Measurements from ENCODE around the gene CCAR1. TPM values are rescaled to one million over a fixed set of nuclear protein-coding genes. Genes with fewer than 3 reads are reported as not detected.

Gene CCAR1
- polyA plus RNA-seq, 2 of the 4 experiments (the other 2 are of a cell fraction), result 98.8 to 107 TPM

DNA sequence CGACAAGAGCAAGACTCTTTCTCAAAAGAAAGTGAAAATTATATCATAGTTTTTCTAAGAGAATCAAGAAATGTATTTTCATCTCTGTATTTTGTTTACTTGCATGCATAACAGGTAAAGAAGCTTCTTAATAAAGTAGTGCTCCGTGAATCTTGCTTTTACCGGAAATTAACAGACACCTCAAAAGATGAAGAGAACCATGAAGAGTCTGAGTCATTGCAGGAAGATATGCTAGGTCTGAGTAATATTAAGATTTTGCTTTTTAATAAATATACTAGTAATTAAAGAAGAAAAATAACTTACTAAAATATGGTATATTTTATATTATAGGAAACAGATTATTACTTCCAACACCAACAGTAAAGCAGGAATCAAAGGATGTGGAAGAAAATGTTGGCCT lies 66.8 kb downstream of the CCAR1 start (continued):
- TF ChIP-seq ZNF302 (CRISPR knock-in tag; IDR thresholded peaks at IDR 0.05), result no peak
- TF ChIP-seq CEBPB (IDR thresholded peaks at IDR 0.05), result no peak
- TF ChIP-seq JUNB (IDR thresholded peaks at IDR 0.05), result no peak

DNA sequence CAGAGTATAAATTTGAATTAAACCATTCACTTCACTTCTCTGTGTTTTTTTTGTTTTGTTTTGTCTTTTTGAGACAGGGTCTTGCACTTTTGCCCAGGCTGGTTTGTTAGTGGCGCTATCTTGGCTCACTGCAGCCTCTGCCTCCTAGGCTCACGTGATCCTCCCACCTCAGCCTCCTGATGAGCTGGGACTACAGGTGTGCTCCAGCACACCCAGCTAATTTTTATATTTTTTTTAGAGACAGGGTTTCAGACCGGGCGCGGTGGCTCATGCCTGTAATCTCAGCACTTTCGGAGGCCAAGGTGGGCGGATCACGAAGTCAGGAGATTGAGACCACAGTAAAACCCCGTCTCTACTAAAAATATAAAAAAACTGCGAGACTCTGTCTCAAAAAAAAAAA lies 69.4 kb downstream of the CCAR1 start:
- POLR2A ChIA-PET, result no interaction called here
- FAIRE-seq (no peak), ATAC-seq (no peak), DNase-seq (ENCODE audit: low read depth in 1 of 2, low spot score in 1 of 2) (no peak)
- Histone ChIP-seq H3K9me3 (no peaks in the 10 kb centered on the region), H3K27ac (no peak overlapping the region), H3K4me2 (no peak overlapping the region), H3K4me3 (no peak overlapping the region), H3K4me1 (no peaks in the 10 kb centered on the region)
- WGBS (ENCODE audit: missing lambda C conversion rate), result 93% methylated on average over 10 of the region's 10 CpGs
- TF ChIP-seq GATA3 (IDR thresholded peaks at IDR 0.05; ENCODE audit: borderline replicate concordance) (no peak), JUN (IDR thresholded peaks at IDR 0.05) (no peak), EHF (CRISPR knock-in tag; IDR thresholded peaks at IDR 0.05) (no peak), ZFP36 (IDR thresholded peaks at IDR 0.05; ENCODE audit: borderline replicate concordance, partially characterized antibody) (no peak), HOXA7 (CRISPR knock-in tag; IDR thresholded peaks at IDR 0.05) (no peak), KDM5A (IDR thresholded peaks at IDR 0.05) (no peak), ZSCAN20 (CRISPR knock-in tag; IDR thresholded peaks at IDR 0.05) (no peak)
- TF ChIP-seq, protein P1, sequence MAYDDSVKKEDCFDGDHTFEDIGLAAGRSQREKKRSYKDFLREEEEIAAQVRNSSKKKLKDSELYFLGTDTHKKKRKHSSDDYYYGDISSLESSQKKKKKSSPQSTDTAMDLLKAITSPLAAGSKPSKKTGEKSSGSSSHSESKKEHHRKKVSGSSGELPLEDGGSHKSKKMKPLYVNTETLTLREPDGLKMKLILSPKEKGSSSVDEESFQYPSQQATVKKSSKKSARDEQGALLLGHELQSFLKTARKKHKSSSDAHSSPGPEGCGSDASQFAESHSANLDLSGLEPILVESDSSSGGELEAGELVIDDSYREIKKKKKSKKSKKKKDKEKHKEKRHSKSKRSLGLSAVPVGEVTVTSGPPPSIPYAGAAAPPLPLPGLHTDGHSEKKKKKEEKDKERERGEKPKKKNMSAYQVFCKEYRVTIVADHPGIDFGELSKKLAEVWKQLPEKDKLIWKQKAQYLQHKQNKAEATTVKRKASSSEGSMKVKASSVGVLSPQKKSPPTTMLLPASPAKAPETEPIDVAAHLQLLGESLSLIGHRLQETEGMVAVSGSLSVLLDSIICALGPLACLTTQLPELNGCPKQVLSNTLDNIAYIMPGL (CRISPR knock-in tag; IDR thresholded peaks at IDR 0.05; ENCODE audit: borderline replicate concordance), result no peak
- CTCF ChIA-PET, result interaction anchor here (0.8 to 1.0 kb wide), 2 partner anchors 37 to 107 kb away, joined by 3 to 4 read pairs; partner anchors contain the start of gene STOX1

DNA sequence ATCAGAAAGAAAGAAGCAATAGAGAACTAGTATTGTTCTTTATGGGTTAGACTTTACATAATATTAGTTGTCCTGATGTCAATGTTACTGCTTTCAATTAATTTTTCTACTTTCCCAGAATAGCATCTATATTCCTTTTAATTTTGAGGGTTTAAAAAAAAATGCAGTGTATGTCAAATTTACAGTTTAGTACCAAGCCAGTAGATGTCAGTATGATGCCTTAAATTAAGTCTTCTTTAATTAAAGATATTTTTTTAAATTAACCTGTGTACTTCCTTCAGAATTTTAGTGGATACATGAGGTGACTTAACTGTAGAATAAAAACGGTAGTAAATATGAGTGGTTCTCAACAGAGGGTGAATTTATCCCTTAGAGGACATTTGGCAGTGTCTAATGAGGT lies 71.1 kb downstream of the CCAR1 start:
- POLR2A ChIA-PET, result no interaction called here

More for the DNA sequence above, 71.1 kb downstream of the CCAR1 start:
- no peaks in the 10 kb centered on the region for H3K4me1 ChIP-seq
- ATAC-seq (no peak), DNase-seq (ENCODE audit: low read depth in 1 of 2, low spot score in 1 of 2) (no peak), FAIRE-seq (no peak)
- H3K4me3 ChIP-seq, result no peak overlapping the region
- WGBS (ENCODE audit: missing lambda C conversion rate), result 60% methylated on average over 1 of the region's 1 CpG
- no peaks in the 10 kb centered on the region for H3K9me3 ChIP-seq
- CTCF ChIA-PET, result interaction anchor here (0.7 kb wide), 1 partner anchor 582 kb away, joined by 3 read pairs; no protein-coding TSS in a partner anchor
- no peak overlapping the region for H3K27ac ChIP-seq
- 0 out of 3 replicates have a peak, but pooled peaks have one; percentile 13 for TF ChIP-seq SMC3 (IDR thresholded peaks at IDR 0.05)
- peak; percentile 20 to 23; a peak in 1 of 5 replicates for TF ChIP-seq RAD21 (conservative IDR thresholded peaks at IDR 0.05 in 1 of 2, IDR thresholded peaks at IDR 0.05 in 1 of 2)
- TF ChIP-seq CTCF (IDR thresholded peaks at IDR 0.05), result peak; percentile 33; the same call in 2 of the 3 replicates
- no peak for TF ChIP-seq JUNB (IDR thresholded peaks at IDR 0.05)
- TF ChIP-seq HDAC2 (IDR thresholded peaks at IDR 0.05), result no peak
- TF ChIP-seq ZC3H11A (IDR thresholded peaks at IDR 0.05), result no peak
- TF ChIP-seq CEBPB (IDR thresholded peaks at IDR 0.05), result no peak
- no peak for TF ChIP-seq POLR2A (IDR thresholded peaks at IDR 0.05; ENCODE audit: low read length)
- no peak for TF ChIP-seq KDM5A (IDR thresholded peaks at IDR 0.05)
- TF ChIP-seq E2F6 (IDR thresholded peaks at IDR 0.05; ENCODE audit: borderline replicate concordance, low read depth), result no peak
- no peak overlapping the region for H3K4me2 ChIP-seq

All from A549 (cell line).